Measurements from ENCODE around the gene ZSCAN32.

The ZSCAN32 gene

GRCh38 chr16:3400779-3401688 lies at the start of gene ZSCAN32, which contains the start of gene ZNF174:
TSS of gene ZSCAN32 (minus strand) at chr16:3401004. CDS start at chr16:3397557, 3,447 bp downstream.
TSS of gene ZNF174 (plus strand) at chr16:3401215. CDS start at chr16:3402005, 790 bp downstream.
- Histone ChIP-seq H3K36me3 (ENCODE audit: control insufficient read depth in 5 of 5, insufficient read depth in 5 of 5, low read length in 5 of 5) (peaks cover 23 to 42% (median 39%) of the 10 kb centered on the region in 5 donors), H3K27me3 (ENCODE audit: control insufficient read depth in 5 of 5, insufficient read depth in 4 of 5, low read length in 5 of 5) (no peaks in the 10 kb centered on the region), H3K9ac (ENCODE audit: low read length in 5 of 5) (peak within 1 kb of the TSS; percentile 56 to 95 (median 94)), H3K4me3 (ENCODE audit: low read depth in 1 of 5, low read length in 5 of 5) (peak within 1 kb of the TSS; percentile 80 to 92 (median 89)), H3K4me1 (ENCODE audit: control insufficient read depth in 5 of 5, insufficient read depth in 5 of 5, low read length in 5 of 5) (peaks cover 4 to 23% (median 21%) of the 10 kb centered on the region in 5 donors), H3K9me3 (ENCODE audit: control insufficient read depth in 5 of 5, low read length in 5 of 5) (peaks cover 9 to 41% (median 34%) of the 10 kb centered on the region in 5 donors), H3K27ac (ENCODE audit: low read depth, low read length) (peak within 1 kb of the TSS; percentile 74)

- H3K4me1 ChIP-seq (ENCODE audit: control insufficient read depth in 5 of 5, insufficient read depth in 5 of 5, low read length in 5 of 5): peaks cover 7 to 17% (median 16%) of the 10 kb centered on the region in 5 donors
- H3K36me3 ChIP-seq (ENCODE audit: control insufficient read depth in 5 of 5, insufficient read depth in 5 of 5, low read length in 5 of 5): peaks cover 2 to 24% (median 7%) of the 10 kb centered on the region in 5 donors
- peak overlapping the region; percentile 54 for H3K27ac ChIP-seq (ENCODE audit: low read depth, low read length)
- peak overlapping the region; percentile 49 to 90 (median 74) for H3K9ac ChIP-seq (ENCODE audit: low read length in 5 of 5)
- H3K27me3 ChIP-seq (ENCODE audit: control insufficient read depth in 5 of 5, insufficient read depth in 4 of 5, low read length in 5 of 5): no peaks in the 10 kb centered on the region
- peak overlapping the region; percentile 72 to 91 (median 78) for H3K4me3 ChIP-seq (ENCODE audit: low read depth in 1 of 5, low read length in 5 of 5)
- H3K9me3 ChIP-seq (ENCODE audit: control insufficient read depth in 5 of 5, low read length in 5 of 5): peaks cover 0 to 7% (median 3%) of the 10 kb centered on the region in 5 donors
Measured at GRCh38 chr16:3444032-3444388, 43.2 kb upstream of the ZSCAN32 start.

DNA sequence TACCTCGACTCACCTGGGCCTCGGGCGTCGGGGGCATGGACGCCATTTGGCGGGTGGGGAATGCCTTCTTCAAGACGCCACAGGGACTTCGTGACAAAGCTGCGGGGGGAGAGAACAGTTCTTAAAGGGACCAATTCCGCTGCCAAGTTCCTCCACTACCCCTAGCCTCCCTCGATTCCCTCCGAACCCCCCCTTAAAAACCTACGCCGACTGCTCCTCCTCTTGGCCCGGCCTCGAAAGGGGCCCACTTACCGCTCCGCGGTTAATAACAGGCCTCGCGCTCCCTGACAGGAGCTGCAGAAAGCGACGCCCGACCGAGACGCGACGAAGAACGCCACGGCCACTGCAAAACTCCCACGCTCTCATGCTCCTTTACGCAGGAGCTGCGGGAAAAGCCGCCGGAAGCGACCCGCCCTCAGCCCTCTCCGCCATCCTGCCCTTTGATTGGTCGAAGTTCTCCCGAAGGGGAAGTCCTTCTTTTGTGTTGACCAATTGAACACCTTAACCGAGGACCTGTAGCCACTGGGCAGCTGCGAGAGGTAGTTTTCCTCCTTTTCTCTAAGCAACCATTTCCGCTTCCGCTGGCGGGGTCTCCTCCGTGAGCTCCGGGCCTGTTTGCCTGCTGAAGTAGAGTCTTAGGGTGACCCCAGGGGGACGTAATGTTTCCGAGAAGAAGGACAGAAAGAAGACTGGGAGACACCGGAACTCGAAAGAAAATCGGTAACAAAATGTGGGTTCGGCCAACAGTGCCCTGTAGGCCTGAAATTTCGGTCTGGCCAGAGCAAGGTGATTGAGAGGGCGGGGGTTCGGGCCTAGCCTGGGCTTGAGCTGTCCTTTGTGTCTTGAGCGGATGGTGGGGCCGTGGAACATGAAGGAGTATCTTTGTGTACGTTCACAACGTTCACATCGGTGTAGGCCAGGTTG lies 42.6 kb upstream of the ZSCAN32 start, which contains the start of the genes NAA60 and ZNF597:
NAA60 (plus strand) TSS at position 573 of the 924 bp plus-strand sequence. CDS start 32,548 bp downstream, outside the sequence.
ZNF597 (minus strand) TSS at position 397 of the 924 bp plus-strand sequence; CDS start at position 46, 351 bp downstream.
- peaks cover 0 to 7% (median 3%) of the 10 kb centered on the region in 5 donors for H3K9me3 ChIP-seq (ENCODE audit: control insufficient read depth in 5 of 5, low read length in 5 of 5)
- peaks cover 7 to 17% (median 16%) of the 10 kb centered on the region in 5 donors for H3K4me1 ChIP-seq (ENCODE audit: control insufficient read depth in 5 of 5, insufficient read depth in 5 of 5, low read length in 5 of 5)
- H3K9ac ChIP-seq (ENCODE audit: low read length in 5 of 5): peak within 1 kb of the TSS; percentile 74 to 90 (median 81)
- H3K36me3 ChIP-seq (ENCODE audit: control insufficient read depth in 5 of 5, insufficient read depth in 5 of 5, low read length in 5 of 5): peaks cover 2 to 18% (median 5%) of the 10 kb centered on the region in 5 donors
- peak within 1 kb of the TSS; percentile 72 to 91 (median 79) for H3K4me3 ChIP-seq (ENCODE audit: low read depth in 1 of 5, low read length in 5 of 5)
- H3K27ac ChIP-seq (ENCODE audit: low read depth, low read length): peak within 1 kb of the TSS; percentile 54
- H3K27me3 ChIP-seq (ENCODE audit: control insufficient read depth in 5 of 5, insufficient read depth in 4 of 5, low read length in 5 of 5): no peaks in the 10 kb centered on the region

DNA sequence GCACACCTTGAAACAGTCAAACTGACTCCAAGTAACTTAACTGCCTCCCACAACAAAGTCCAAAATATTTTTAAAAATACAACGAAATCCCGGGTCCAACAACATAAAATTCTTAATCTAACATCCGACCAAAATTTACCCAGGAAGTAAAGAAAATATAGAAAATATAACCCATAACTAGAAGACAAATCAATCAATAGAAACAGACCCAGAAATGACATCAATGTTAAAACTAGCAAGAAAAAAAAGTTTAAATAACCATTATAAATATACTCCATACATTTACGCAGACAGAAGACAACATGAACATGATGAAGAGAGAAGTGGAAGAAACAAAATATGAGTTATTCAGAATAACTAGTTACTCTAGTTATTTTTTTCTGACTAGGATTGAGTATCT lies 38.8 kb upstream of the ZSCAN32 start:
- H3K36me3 ChIP-seq (ENCODE audit: control insufficient read depth in 5 of 5, insufficient read depth in 5 of 5, low read length in 5 of 5): peaks cover 5 to 23% (median 11%) of the 10 kb centered on the region in 5 donors
- no peak overlapping the region for H3K4me3 ChIP-seq (ENCODE audit: low read depth in 1 of 5, low read length in 5 of 5)
- H3K4me1 ChIP-seq (ENCODE audit: control insufficient read depth in 5 of 5, insufficient read depth in 5 of 5, low read length in 5 of 5): peaks cover 5 to 16% (median 13%) of the 10 kb centered on the region in 5 donors
- H3K27ac ChIP-seq (ENCODE audit: low read depth, low read length): no peak overlapping the region
- H3K9ac ChIP-seq (ENCODE audit: low read length in 5 of 5): no peak overlapping the region
- peaks cover 0 to 7% (median 3%) of the 10 kb centered on the region in 5 donors for H3K9me3 ChIP-seq (ENCODE audit: control insufficient read depth in 5 of 5, low read length in 5 of 5)
- peaks cover 0 to 3% (median 0%) of the 10 kb centered on the region in 5 donors for H3K27me3 ChIP-seq (ENCODE audit: control insufficient read depth in 5 of 5, insufficient read depth in 4 of 5, low read length in 5 of 5)

DNA sequence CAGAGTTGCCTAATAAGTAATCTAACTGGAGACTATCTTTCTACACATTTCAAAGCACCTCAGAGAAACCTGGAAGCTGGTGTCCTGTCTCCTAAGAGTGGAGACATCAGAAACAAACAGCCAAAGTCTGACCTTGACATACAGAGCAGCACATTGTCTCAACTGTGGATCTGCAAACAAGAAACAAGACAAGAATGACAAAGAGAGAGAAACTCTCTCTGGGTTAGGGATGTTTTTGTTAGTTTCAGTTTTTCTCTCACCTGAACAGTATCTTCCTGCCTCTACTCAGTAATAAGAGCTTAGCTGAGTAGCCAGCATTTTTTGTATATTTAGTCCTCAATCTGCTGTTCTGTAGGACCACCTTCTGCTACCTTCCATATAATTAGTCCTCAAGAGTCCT lies 33.6 kb upstream of the ZSCAN32 start:
- H3K4me3 ChIP-seq (ENCODE audit: low read depth in 1 of 5, low read length in 5 of 5): no peak overlapping the region
- H3K9ac ChIP-seq (ENCODE audit: low read length in 5 of 5): no peak overlapping the region
- peaks cover 2 to 12% (median 6%) of the 10 kb centered on the region in 5 donors for H3K9me3 ChIP-seq (ENCODE audit: control insufficient read depth in 5 of 5, low read length in 5 of 5)
- H3K4me1 ChIP-seq (ENCODE audit: control insufficient read depth in 5 of 5, insufficient read depth in 5 of 5, low read length in 5 of 5): peaks cover 0 to 6% (median 0%) of the 10 kb centered on the region in 5 donors
- peaks cover 0 to 3% (median 0%) of the 10 kb centered on the region in 5 donors for H3K27me3 ChIP-seq (ENCODE audit: control insufficient read depth in 5 of 5, insufficient read depth in 4 of 5, low read length in 5 of 5)
- H3K36me3 ChIP-seq (ENCODE audit: control insufficient read depth in 5 of 5, insufficient read depth in 5 of 5, low read length in 5 of 5): peaks cover 0 to 22% (median 16%) of the 10 kb centered on the region in 5 donors
- H3K27ac ChIP-seq (ENCODE audit: low read depth, low read length): no peak overlapping the region

DNA sequence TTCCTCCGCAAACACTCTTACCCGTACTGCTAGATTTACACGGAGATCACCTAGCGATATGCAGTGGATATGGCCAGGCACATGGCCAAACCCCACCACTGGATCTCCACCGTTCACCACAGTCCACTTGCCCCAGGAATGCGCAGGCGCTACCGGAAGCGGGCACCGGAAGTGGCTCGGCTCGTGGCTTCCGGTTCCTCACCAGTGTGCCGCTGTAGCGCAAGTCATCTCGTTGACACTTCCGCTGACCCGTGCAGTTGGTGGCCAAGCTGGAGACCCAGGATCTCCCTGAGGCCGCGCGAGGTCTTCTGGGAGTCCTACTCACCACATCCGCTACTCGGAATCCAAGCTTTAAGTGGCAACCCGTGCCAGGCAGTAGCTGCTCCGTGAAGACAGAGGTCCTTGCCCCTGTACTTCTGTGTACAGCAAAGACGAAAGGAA lies 31.0 kb upstream of the ZSCAN32 start:
- Histone ChIP-seq H3K27me3 (ENCODE audit: control insufficient read depth in 5 of 5, insufficient read depth in 4 of 5, low read length in 5 of 5) (peaks cover 0 to 2% (median 0%) of the 10 kb centered on the region in 5 donors), H3K9me3 (ENCODE audit: control insufficient read depth in 5 of 5, low read length in 5 of 5) (peaks cover 0 to 10% (median 4%) of the 10 kb centered on the region in 5 donors), H3K36me3 (ENCODE audit: control insufficient read depth in 5 of 5, insufficient read depth in 5 of 5, low read length in 5 of 5) (peaks cover 0 to 17% (median 12%) of the 10 kb centered on the region in 5 donors), H3K27ac (ENCODE audit: low read depth, low read length) (no peak overlapping the region), H3K9ac (ENCODE audit: low read length in 5 of 5) (no peak overlapping the region), H3K4me3 (ENCODE audit: low read depth in 1 of 5, low read length in 5 of 5) (peak overlapping the region; percentile 45 to 68 (median 56)), H3K4me1 (ENCODE audit: control insufficient read depth in 5 of 5, insufficient read depth in 5 of 5, low read length in 5 of 5) (peaks cover 0 to 6% (median 0%) of the 10 kb centered on the region in 5 donors)

DNA sequence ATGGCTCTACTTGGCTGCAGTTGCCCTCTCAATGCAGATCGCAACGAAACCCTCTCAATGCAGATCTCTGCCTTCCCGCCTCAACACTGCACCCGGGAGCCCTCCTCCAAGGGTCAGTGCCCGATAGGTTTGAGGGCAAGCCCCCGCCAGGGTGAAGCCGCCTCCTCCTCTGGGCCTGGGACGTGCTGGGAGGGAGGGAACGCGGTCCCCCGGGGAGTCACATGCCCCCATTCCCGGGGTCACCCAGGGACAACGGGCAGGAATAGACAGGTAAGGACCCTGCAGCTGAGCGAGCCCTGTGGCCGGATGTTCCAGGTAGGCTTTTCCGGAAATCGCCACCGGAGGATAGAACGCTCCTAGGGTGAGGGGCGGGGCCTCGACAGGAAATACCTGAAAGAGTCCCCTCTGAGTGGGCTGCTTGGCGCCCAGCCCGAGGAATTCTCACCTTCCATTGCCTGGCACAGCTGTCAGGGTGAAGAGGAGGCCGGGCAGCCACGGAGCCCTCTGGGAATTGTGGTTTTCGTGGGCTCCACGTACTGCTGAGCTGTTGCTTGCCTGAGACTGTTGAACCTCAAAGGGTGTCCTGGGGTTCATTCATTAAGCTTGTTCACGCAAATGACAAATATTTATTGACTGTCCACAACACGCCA lies 13.1 kb upstream of the ZSCAN32 start:
- H3K27ac ChIP-seq (ENCODE audit: low read depth, low read length): no peak overlapping the region
- H3K27me3 ChIP-seq (ENCODE audit: control insufficient read depth in 5 of 5, insufficient read depth in 4 of 5, low read length in 5 of 5): no peaks in the 10 kb centered on the region
- no peak overlapping the region for H3K9ac ChIP-seq (ENCODE audit: low read length in 5 of 5)
- H3K4me1 ChIP-seq (ENCODE audit: control insufficient read depth in 5 of 5, insufficient read depth in 5 of 5, low read length in 5 of 5): no peaks in the 10 kb centered on the region
- peak overlapping the region in 2 of 5 donors; percentile 14 to 22 for H3K4me3 ChIP-seq (ENCODE audit: low read depth in 1 of 5, low read length in 5 of 5)
- peaks cover 28 to 88% (median 77%) of the 10 kb centered on the region in 5 donors for H3K9me3 ChIP-seq (ENCODE audit: control insufficient read depth in 5 of 5, low read length in 5 of 5)
- peaks cover 0 to 9% (median 3%) of the 10 kb centered on the region in 5 donors for H3K36me3 ChIP-seq (ENCODE audit: control insufficient read depth in 5 of 5, insufficient read depth in 5 of 5, low read length in 5 of 5)

DNA sequence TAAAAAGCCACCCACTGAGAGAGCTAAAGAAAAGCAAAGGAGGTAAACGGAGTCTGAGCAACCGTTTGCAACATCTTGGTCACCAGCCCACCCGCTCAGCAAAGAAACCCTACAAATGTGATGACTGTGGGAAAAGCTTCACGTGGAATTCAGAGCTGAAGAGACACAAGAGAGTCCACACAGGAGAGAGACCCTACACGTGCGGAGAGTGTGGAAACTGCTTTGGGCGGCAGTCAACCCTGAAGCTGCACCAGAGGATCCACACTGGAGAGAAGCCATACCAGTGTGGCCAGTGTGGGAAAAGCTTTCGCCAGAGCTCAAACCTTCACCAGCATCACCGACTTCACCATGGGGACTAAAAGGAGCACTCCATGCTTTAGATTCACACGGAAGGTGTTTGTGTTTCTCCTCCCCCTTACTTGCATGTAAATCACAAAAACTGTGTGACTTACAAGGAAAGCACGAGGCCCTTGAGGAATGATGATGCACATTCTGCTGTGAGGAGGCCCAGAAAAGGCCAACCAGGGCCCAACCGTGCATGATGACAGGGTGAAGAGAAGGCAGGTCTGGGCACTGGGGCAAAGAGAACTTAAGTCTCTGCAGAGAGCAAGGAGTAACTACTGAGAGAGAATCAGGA lies 7.9 kb upstream of the ZSCAN32 start:
- Histone ChIP-seq H3K36me3 (ENCODE audit: control insufficient read depth in 5 of 5, insufficient read depth in 5 of 5, low read length in 5 of 5) (peaks cover 22 to 60% (median 45%) of the 10 kb centered on the region in 5 donors), H3K9me3 (ENCODE audit: control insufficient read depth in 5 of 5, low read length in 5 of 5) (peaks cover 53 to 97% (median 90%) of the 10 kb centered on the region in 5 donors), H3K27me3 (ENCODE audit: control insufficient read depth in 5 of 5, insufficient read depth in 4 of 5, low read length in 5 of 5) (no peaks in the 10 kb centered on the region), H3K9ac (ENCODE audit: low read length in 5 of 5) (no peak overlapping the region), H3K27ac (ENCODE audit: low read depth, low read length) (no peak overlapping the region), H3K4me1 (ENCODE audit: control insufficient read depth in 5 of 5, insufficient read depth in 5 of 5, low read length in 5 of 5) (no peaks in the 10 kb centered on the region), H3K4me3 (ENCODE audit: low read depth in 1 of 5, low read length in 5 of 5) (peak overlapping the region; percentile 42 to 69 (median 60))
